GM10266 (cell line): Measurements from ENCODE around the gene SUPT5H.

Experiments
- DNase-seq: peaks from one replicate; pipeline ENCODE4 v3.0.0; 2012; ENCODE audit errors: extremely low spot score
- CTCF ChIP-seq: IDR thresholded peaks from 2 replicates; pipeline ENCODE4 v1.5.1; 2012; ENCODE audit warnings: mild to moderate bottlenecking, low read depth; ENCODE audit not compliant: control insufficient read depth, insufficient read depth; ENCODE audit errors: missing control alignments

SUPT5H gene

DNA sequence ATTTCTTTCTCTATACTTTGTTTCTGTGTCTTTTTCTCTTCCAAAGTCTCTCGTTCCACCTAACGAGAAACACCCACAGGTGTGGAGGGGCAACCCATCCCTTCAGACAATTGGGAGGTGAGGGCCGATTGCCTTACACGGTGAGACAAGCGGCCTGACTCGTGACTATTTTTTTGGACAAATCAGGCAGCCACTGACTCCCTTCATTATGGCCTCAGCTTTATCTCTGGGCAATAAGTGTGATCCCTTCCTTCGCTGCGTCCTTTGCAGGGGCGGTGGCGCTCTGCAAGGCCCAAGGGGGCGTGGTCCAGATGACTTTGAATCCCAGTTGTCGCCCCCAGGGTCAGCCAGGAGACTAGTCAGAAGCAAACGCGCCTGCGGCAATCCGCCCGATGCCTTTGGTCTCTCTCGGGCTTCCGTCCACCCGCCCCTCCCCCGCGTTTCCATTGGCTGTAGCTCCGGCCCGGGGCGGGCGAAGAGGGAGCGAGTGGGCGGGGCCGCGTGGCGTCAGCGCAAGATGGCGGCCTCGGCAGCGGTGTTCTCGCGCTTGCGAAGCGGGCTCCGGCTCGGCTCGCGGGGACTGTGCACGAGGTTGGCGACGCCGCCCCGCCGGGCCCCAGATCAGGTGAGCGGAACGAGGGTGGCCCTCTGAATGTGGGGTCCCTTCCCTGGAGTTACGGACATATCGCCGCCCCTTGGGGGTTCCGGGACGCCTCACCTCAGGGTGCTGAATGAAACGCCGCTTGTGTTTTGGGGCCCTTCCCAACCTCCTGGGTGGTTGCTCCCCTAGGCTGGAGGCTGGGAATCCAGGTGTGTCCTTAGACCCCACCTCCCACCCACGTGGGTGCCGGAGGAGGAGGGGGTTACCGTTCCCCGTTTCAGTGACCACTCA is 35.2 kb downstream of the SUPT5H start, which contains the start of gene TIMM50:
Gene TIMM50, plus strand, starts transcription at position 502 of the 892 bp plus-strand sequence. Its CDS starts 16 bp downstream, at position 518.
- TF ChIP-seq CTCF, result no peak
- DNase-seq, result peak; percentile 93

DNA sequence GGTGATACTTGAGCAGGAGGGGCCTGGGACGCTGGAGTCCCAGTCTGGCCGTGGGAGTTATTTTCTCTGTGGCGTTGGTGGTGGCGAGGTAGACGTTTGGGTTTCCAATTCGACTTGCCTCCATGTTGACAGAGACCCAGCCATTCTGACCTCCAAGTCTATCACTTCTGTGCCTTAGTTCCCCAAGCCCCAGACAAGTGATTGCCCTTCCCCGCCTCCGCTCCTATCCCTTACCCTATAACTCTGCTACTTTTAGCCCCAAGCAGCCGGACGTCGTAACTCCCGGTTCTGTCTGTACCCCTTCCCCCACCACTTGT is 35.8 kb downstream of the SUPT5H start:
- no peak for TF ChIP-seq CTCF
- no peak for DNase-seq

- no peak for TF ChIP-seq CTCF
- no peak for DNase-seq
These were observed 36.3 kb downstream of the SUPT5H start for GRCh38 chr19:39481676-39482075.

DNA sequence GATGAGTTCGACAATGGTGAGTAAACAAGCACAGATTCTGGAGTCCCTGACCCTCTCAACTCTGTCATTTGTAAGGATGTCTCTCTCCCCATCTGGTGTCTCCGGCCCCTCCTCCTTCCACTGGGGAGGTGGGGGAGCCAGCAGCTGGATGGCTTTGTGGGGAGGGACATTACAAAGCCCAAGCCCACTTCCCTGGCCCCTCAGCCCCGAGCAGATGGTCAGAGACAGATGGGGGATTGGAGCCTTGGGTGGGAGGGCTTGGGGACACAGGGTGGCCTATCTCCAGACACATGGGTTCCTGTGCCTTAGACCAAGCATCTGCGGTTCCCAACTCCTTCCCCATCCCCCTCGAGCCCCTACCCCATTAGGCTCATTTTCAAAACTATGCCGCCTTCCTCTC is 37.8 kb downstream of the SUPT5H start:
- no peak for TF ChIP-seq CTCF
- no peak for DNase-seq

- TF ChIP-seq CTCF, result no peak
- DNase-seq, result no peak
These were observed 44.4 kb downstream of the SUPT5H start for GRCh38 chr19:39489756-39490155.

GRCh38 chr19:39492225-39492624 is 46.8 kb downstream of the SUPT5H start:
- TF ChIP-seq CTCF, result no peak

GRCh38 chr19:39492788-39493187 is 47.4 kb downstream of the SUPT5H start:
- no peak for TF ChIP-seq CTCF
- DNase-seq, result no peak

More at GRCh38 chr19:39492225-39492624, 46.8 kb downstream of the SUPT5H start:
- no peak for DNase-seq
